Measurements from ENCODE around the gene POLR2L.

The POLR2L gene

DNA sequence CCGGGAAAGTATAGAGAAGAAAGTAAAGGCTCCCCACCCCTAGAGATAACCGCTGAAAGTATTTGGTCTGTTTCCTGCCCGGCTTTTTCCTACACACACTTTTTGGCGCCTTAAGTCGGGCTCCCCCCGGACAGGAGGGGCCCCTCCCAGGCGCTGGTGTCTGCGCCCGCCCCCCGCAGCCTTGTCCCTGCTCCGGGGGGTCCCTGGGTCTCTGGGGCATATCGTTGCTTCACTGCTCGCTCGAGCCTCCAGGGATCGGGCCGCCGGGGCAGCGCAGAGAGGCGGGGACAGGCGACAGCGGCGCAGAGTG, 15.5 kb downstream of the POLR2L start:
- no peak for DNase-seq (ENCODE audit: low read depth in 2 of 2)

DNA sequence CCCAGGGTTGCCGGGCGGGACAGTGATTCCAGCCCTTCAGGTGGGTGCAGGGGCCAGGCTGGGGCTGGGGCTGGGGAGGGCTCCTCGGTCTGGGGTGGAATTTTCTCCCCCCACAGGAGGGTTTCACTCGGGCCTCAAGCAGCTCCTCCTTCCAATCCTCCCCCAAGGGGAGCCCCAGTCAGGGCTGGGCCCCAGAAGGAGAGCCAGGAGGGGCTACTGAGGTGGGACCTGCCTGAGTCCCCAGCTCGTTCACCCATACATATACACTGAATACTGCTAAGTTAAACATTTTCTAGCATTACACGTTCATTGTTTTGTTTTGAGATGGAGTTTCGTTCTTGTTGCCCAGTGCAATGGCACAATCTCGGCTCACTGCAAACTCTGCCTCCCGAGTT, 16.1 kb downstream of the POLR2L start:
- no peak for DNase-seq (ENCODE audit: low read depth in 2 of 2)

DNA sequence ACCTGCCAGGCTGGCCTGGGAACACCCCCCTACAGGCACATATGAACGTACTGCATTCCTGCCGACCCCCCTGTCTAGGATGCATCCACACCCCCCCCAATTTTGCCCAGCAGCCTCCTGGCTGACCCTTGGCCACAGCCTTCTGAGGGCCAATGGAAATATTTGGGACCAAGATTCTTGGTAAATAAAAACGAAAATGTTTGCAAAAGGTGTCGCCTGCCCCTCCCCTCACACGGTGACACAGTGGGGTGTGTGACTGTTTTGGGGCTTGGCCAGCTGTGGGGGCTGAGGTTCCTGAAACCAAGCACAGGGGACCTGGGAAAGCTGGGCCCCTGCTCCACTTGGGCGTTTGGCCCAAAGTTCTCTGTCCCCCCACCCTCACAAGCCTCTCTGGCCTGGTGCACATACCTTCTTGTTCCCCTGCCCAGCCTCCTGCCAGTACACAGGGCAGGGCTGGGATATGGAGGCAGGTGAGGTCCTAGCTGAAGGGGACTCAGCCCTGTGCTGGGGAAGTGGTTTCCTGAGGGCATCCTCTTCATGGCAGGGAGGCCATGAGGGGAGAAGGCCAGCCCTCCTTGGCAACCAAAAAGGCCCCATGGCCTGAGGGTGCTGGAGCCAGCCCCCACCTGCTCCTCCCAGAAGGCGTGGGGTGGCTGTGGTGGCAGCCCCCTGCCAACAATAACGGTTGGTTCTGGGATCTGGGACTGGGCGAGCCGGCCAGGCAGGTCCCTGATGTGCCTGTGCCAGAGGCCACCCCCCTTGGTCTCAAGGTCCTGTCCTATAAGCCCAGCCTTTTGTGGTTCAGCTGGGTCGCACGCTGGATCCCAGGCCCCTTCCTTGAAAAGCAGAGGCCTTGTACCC, 16.7 kb downstream of the POLR2L start:
- no peak for DNase-seq (ENCODE audit: low read depth in 2 of 2)

DNA sequence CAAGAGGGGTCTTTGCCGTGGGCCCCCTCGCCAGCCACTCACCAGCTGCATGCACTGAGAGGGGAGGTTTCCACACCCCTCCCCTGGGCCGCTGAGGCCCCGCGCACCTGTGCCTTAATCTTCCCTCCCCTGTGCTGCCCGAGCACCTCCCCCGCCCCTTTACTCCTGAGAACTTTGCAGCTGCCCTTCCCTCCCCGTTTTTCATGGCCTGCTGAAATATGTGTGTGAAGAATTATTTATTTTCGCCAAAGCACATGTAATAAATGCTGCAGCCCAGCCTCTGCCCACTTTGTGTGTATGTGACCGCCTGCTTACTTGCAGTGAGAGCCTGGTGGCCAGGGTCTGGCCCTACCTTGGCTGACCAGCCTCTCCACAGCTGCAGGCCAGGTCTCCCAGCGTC, 17.4 kb downstream of the POLR2L start:
- no peak for DNase-seq (ENCODE audit: low read depth in 2 of 2)

DNA sequence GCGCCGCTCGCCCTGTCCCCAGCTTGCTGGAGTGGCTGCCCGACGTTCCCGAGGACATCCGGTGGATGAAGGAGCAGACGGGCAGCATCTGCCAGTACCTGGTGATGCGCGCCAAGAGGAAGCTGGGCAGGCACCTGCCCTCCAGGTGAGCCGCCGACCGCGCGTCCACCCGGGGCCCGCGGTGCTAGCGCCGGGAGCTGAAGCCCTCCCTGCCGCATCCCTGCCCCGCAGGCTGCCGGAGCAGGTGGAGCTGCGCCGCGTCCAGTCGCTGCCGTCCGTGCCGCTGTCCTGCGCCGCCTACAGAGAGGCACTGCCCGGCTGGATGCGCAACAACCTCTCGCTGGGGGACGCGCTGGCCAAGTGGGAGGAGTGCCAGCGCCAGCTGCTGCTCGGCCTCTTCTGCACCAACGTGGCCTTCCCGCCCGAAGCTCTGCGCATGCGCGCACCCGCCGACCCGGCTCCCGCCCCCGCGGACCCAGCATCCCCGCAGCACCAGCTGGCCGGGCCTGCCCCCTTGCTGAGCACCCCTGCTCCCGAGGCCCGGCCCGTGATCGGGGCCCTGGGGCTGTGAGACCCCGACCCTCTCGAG, 17.9 kb downstream of the POLR2L start:
- no peak for DNase-seq (ENCODE audit: low read depth in 2 of 2)

DNA sequence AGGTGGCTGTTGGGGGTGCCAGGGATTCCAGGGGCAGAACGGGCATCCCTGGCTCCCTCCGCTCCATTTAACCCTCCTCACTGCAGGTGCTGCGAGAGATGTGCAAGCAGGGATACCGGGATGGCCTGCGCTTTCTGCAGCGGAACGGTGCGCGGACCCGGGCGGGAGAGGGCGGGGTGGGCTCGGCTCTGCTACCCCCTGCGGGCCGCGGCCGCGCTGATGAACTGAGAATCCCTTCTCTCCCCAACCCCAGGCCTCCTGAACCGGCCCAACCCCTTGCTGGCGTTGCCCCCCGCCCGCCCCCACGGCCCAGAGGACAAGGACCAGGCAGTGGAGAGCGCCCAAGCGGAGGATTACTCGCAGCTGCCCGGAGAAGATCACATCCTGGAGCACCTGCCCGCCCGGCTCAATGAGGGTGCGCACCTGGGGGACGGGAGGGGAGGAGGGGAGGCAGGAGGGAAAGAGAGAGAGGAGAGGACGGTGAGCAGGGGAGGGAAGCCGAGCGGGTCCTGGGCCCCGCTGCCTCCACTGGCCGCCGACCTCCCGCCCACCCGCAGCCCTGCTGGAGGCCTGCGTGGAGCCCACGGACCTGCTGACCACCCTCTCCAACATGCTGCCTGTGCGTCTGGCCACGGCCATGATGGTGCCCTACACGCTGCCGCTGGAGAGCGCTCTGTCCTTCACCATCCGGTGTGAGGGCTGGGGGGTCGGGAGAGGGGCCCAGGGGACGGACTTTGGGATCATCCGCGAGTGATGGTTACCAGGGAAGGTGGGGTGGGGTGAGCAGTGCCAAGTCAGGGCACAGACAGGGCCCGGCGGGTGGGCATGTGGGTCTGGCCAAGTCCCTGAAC, 18.7 kb downstream of the POLR2L start:
- DNase-seq (ENCODE audit: low read depth in 2 of 2) = no peak

DNA sequence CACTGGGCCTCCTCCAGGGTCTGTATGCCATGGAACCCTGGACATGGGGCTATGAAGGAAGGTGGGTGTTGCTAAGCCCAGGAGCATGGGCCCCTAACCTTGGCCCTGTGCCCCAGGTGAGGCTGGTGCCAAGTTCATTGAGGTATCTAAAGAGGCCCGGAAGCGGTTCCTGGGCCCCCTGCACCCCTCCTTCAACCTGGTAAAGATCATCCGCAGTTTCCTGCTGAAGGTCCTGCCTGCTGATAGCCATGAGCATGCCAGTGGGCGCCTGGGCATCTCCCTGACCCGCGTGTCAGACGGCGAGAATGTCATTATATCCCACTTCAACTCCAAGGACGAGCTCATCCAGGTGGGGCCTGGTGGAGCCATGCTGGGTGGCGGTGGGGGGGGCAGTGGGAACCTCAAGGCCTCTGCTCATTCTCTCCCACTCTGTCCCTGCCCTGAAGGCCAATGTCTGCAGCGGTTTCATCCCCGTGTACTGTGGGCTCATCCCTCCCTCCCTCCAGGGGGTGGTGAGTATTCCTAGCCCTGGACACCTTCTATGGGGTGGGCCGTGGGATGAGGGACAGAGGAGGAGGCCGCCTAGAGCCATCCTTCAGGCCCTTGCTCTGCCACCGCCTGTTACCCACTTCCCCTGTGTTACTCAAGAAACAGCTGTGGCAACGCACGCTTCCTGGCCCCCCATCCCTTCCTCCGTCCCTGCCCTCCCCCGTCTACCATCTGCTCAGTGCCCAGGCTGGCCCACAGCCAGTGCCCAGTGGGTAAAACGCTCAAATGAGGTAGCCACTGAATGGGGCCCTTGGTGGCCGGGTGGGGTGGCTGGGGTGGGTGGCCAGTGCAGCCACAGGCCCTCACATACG, 20.6 kb downstream of the POLR2L start:
- no peak for DNase-seq (ENCODE audit: low read depth in 2 of 2)

DNA sequence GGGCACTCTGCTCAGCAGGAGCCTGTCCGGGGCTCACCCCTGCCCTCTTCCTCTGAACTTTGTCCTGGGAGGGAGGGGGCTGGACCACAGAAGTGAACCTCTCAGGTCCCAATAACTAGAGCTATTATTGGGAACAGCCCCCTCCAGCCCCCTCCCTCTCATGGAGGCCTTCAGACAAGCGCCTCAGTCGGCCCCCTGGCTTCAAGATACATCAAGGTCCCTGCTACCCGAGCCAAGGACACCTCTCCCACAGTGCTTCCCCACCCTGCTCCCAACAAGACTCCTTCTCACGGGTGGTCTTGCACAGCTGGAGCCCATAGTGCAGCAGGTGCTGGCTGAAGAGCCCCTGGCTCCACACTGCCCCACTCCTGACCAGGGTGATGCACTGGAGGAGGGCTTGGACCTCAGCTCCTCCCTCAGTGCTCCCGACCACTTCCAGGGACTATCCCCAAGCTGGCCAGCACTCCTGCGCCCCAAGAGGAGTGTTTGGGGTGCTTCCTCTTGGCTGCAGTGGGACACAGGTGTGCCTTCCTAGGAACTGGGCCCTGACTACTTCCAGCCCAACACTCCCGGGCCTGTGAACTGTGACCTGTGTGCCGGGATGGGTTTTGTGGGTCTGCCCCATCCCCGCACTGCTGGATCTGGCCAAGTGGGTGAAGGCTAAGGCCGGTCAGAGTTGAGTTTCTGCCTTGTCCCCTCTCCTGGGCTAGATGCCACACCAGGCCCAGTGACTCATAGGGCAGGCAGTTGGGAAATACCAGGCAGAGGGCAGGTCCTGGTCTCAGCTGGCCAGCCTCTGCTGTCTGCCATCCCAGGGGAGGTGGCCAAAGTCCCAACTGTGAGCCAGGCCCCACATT, 21.4 kb downstream of the POLR2L start:
- no peak for DNase-seq (ENCODE audit: low read depth in 2 of 2)

DNA sequence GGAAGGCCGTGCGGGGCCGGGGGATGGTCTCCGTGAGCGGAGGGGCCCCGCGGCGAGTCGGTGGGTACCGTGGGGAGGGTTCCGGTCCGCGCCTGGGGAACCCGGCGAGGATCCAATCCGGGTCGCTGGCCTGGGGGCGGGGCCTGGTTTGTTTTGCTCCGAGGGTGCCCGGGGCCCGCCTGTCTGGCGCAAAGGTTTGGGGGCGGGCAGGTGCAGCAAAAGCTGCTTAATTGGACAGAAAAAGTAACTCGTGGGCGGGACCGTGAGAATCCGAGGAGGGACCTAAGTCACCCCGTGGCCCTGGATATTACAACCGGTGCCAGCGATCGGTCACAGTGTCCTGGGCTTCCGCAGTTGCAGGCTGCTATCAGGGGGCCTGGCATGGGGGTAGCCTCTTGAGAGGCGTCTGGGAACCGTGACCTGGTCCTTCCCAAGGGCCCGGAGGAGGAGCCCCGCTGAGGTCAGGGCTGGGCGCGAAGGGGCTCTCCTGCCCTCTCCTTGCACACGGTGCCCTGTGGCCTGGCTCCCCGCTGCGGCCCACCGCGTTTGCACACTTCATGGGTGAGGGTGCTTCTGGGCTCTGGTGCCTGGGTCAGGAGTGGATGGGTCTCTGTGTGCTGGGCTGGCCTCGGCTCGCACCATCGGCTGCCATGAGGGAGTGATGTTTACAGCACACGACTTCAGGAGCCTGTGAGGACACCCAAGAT, 22.2 kb downstream of the POLR2L start:
- DNase-seq (ENCODE audit: low read depth in 2 of 2) = peak; percentile 87 to 89

DNA sequence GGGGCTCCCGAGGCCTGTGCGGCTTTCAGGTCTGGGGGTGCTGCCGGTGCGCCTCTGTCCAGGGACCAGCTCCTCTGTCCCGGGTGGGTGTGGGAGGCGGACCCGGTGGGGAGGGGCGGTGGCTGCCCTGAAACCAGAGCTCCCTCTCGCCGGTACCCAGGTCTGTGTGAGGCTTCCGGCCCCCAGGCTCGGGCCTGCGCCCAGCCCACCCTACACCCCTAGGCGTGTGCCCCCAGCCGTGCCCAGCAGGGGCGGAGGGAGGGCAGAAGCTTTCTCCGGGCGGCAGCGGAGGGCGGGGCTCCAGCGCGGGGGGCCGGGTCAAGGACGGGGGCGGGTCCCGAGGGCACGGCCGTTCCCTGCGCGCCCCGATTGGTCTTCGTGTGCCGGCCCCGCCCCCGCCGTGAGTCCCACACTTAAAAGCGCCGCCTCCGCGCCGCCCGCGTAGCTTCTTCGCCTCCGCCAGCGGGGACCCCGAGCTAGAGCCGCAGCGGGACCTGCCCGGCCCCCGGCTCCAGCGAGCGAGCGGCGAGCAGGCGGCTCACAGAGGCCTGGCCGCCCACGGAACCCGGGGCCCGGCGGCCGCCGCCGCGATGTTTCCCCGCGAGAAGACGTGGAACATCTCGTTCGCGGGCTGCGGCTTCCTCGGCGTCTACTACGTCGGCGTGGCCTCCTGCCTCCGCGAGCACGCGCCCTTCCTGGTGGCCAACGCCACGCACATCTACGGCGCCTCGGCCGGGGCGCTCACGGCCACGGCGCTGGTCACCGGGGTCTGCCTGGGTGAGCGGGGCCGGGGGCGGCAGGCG, 23.0 kb downstream of the POLR2L start:
- DNase-seq (ENCODE audit: low read depth in 2 of 2) = peak; percentile 87 to 92

DNA sequence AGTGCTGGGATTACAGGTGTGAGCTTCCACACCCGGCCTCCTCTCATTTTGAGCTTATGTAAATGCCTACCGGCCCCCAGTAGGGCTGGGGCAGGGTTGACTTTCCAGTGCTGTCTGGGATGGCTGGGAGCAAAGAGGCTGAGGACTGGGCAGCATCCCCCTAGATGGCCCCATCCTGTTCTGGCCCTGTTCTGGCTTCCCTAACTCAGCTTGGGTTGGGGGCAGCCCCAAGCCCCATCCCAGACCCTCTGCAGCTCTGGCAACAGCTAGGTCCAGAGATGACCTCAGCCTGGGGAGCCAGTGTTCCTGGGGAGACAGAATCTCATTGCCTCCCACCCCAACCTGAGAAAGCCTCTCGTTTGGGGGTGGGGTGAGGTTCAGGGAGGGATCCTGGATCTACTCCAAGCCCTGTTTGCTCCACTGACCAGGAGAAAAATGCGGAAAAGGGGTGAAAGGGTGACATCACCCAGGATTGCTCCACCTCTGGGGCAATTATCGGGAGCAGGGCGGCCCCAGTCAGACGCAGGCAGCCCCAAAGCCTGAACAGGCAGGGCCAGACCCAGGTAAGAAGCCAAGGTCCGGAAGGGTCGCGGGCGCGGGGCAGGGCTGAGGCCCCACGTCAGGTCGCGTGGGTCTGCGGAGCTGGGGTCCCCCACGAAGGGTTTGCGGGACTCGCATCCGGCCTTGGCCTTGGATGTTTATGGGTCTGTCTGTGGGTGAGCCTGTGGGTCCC, 23.8 kb downstream of the POLR2L start, which contains the start of gene PNPLA2:
PNPLA2 (plus strand) TSS at position 519 of the 733 bp plus-strand sequence. CDS start 805 bp downstream, outside the sequence.
- DNase-seq (ENCODE audit: low read depth in 2 of 2) = no peak

DNA sequence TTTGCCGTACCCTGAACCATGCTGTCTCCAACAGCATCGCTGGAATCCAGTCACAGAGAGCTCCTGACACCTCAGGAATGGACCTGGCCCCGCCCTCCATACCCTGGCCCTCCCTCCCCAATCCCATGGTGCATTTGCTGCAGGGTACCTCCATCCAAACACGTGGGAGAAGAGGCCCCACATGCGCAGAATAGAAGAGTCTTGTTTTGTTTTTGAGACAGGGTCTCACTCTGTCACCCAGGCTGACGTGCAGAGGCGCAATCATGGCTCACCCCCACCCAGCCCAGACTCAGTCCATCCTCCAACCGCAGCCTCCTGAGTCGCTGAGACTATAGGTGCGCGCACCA, 25.9 kb downstream of the POLR2L start:
- no peak for DNase-seq (ENCODE audit: low read depth in 2 of 2)

DNA sequence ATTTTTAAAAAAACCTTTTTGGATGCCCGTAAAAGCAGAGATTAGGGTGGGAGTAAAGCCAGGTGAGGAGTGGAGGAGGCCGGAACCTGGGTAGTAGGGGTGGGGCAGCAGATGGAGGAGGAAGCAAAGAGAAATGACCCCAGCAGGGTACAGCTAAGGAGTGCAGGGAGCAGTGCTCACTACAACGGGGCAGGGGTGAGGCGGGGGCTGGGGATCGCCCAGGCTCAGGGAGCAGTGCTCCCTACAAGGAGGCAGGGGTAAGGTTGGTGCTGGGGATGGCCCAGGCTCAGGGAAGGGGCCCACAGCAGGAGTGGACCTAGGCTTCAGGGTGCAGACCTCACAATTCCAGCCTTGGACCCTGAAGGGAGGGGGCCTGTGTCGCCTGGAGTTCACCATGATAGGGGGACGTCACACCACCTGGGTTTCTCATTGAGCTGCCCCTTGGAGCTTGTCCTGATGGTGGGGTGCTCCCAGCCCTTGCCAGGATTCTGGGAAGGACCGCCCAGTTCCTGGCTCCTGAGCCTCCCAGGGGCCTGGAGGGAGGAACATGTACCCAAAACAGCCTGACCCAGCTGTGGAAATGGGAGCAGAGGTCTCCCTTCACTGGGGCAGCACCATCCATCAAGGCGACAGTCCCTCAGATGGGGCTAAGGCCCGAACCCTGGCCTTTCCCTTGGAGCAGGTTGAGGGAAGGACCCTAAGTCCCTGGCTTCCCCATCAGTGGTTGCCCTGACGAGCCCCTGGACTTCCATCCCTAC, 26.5 kb downstream of the POLR2L start:
- DNase-seq (ENCODE audit: low read depth in 2 of 2) = no peak

DNA sequence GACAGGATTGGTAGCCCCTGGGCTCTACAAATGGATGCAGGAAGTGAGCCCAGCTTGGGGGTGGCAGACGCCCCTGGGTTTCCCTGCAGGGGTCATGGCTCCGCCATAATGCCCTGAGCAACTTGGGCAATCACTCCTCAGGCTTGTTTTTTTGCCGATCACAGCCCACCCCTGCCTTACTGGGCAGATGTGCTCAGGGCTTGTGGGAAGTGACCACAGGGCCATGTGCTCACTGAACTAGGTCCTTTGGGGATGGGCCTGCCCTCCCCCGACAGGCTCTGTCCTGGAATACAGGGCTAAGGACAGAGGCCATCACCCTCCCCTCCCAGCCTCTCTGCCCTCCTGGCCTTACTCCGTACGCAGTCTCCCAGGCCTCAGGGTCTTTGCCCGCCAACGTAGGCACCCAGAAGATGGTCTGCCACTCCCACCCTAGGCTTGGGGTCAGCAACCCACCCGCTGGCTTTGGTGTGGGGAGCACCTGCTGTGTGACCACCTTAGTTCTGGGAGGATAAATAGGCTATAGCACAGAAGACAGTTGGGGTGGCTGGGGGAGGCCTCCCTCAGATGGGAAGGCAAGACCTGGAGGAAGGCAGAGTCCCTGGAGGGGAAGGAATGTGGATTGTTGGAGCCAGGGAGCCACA, 28.8 kb downstream of the POLR2L start:
- DNase-seq (ENCODE audit: low read depth in 2 of 2) = no peak

DNA sequence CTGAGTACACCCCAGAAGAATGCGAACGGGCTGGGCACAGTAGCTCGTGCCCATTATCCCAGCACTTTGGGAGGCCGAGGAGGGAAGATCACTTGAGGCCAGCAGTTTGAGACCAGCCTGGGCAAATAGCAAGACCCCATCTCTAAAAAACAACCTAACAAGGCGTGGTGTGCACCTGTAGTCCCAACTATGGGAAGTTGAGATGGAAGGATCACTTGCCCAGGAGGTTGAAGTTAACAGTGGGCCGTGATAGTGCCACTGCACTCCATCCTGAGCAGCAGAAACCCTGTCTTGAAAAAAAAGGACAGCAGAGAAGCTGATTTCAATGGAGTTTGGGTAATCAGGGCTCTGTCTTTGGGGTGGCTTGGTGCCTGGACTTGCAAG, 29.3 kb downstream of the POLR2L start:
- no peak for DNase-seq (ENCODE audit: low read depth in 2 of 2)

DNA sequence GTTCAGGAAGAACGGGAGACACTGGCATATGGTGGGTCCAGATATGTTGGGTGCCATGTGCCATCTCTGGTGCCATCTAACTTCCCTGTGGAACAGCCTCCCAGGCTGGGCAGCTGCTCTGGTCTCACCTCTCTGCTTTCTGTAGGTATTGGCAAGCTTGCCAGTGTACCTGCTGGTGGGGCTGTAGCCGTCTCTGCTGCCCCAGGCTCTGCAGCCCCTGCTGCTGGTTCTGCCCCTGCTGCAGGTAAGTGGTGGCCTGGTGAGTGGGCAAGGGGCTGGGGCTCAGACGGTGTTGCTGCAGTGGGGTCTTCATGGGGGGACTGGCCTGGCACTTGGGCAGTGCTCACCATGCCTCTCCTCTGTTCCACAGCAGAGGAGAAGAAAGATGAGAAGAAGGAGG, 29.9 kb downstream of the POLR2L start:
- DNase-seq (ENCODE audit: low read depth in 2 of 2) = no peak

DNA sequence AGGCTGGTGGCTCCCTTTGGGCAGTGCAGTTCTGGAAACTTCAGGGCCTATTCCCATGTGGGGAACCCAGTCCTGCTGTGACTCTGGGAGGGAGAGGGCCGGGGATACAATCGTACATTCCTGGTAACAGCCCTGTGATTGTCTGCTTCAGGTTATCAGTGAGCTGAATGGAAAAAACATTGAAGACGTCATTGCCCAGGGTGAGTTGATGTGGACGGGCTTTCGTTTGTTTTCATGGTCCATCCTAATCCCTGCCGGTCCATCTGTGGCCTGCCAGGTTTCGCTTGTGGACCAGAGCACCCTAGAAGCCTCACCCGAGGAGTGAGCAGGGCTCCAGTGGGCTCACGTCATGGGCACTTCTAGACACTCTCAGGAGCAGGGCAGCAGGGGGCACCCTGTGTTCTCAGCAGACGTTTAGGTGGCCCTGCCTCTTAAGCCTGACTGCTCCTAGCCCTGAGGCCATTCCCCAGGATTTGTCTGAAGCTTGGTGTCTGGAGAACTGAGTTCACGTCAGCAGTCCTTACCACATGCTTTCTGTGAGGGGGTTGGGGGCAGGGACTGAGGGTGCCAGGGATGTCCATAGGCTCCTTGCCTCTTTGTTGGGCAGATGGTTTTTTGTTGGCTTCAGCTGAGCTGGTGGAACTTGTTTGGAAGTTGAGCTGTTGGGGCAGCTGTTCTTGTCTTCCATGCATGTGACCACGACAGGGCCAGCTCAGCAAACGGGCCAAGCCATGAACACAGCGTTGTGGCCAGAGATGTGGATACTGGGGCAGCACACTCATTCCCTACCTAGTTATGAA, 30.7 kb downstream of the POLR2L start:
- no peak for DNase-seq (ENCODE audit: low read depth in 2 of 2)
